Colonic mucosa (tissue), 4 donors: ENCODE data around the gene NATD1. TPM values are rescaled to one million over a fixed set of nuclear protein-coding genes. Genes with fewer than 3 reads are reported as not detected.

ENCODE experiments used
- DNase-seq: peaks from one replicate; pipeline ENCODE4 v3.0.0-alpha.2; 2020
- H3K27ac ChIP-seq: fragments of 200-600 bp; one replicate; pipeline ENCODE4 v1.8.0; 2021
- H3K27me3 ChIP-seq: fragments of 200-600 bp; one replicate; pipeline ENCODE4 v1.8.0; 2021
- H3K36me3 ChIP-seq: fragments of 200-600 bp; one replicate; pipeline ENCODE4 v1.8.0; 2021
- H3K4me1 ChIP-seq: fragments of 200-600 bp; one replicate; pipeline ENCODE4 v1.8.0; 2021; ENCODE audit warnings: mild to moderate bottlenecking
- H3K4me3 ChIP-seq: fragments of 200-600 bp; one replicate; pipeline ENCODE4 v1.8.0; 2021
- H3K9ac ChIP-seq, 2 donors: one replicate each; pipeline ENCODE4 v1.7.0; 2013; ENCODE audit warnings: control low read depth in 2 of 2, low read depth in 2 of 2, low read length in 2 of 2
- H3K9me3 ChIP-seq: fragments of 200-600 bp; one replicate; pipeline ENCODE4 v1.8.0; 2021
- intact Hi-C: fragments of 100-400 bp; cut with DNase I; formaldehyde crosslinking; loops from one replicate; pipeline ENCODE4 v1.14.1; 2022
- total RNA-seq, 2 donors: library from RNA; stranded (reverse); fragmentation: NEBNext Ultra II Directional in 1 of 2; extraction: Animal tissue kit (Norgen Biotek cat#: 25700) in 1 of 2; gene quantifications; one replicate each; pipeline ENCODE4 v1.2.1, GENCODE V29; 2021
- TF ChIP-seq, protein P1 (sequence below): fragments of 200-600 bp; IDR thresholded peaks from one replicate; pipeline ENCODE4 v1.8.0; 2022; ENCODE audit warnings: antibody characterized with exemption, mild to moderate bottlenecking
- donor health status: healthy.
- donor health status: DM: no; HTN: no; CAD: no.
- donor health status: DM: no; HTN: no; CAD: no.

Gene NATD1
- total RNA-seq, 2 donors from 2014 or later, result 1.8 to 5.2 TPM

DNA sequence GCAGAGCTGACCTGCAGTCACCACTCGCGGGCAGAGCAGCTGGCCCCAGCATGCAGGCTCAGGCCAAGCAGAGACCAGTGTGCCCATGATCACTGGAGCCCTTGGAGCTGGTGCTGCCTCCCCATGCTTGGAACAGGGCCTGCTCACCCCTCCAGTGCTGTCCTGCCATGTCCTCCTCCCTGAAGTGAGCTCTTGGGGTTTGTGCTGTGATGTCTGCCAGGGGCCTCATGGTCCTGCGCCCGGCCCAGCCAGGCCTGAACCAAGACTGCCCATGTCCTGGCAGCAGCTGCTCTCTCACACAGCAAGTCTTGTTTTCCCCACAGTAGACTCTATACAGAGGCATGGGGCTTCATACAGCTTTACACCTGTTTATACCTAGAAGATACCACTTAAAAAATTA lies 63.8 kb downstream of the NATD1 start:
- DNase-seq, result no peak
- no peaks in the 10 kb centered on the region for H3K36me3 ChIP-seq

More for the DNA sequence above, 63.8 kb downstream of the NATD1 start:
- H3K27me3 ChIP-seq, result no peaks in the 10 kb centered on the region
- no peaks in the 10 kb centered on the region for H3K4me1 ChIP-seq
- TF ChIP-seq, protein P1, sequence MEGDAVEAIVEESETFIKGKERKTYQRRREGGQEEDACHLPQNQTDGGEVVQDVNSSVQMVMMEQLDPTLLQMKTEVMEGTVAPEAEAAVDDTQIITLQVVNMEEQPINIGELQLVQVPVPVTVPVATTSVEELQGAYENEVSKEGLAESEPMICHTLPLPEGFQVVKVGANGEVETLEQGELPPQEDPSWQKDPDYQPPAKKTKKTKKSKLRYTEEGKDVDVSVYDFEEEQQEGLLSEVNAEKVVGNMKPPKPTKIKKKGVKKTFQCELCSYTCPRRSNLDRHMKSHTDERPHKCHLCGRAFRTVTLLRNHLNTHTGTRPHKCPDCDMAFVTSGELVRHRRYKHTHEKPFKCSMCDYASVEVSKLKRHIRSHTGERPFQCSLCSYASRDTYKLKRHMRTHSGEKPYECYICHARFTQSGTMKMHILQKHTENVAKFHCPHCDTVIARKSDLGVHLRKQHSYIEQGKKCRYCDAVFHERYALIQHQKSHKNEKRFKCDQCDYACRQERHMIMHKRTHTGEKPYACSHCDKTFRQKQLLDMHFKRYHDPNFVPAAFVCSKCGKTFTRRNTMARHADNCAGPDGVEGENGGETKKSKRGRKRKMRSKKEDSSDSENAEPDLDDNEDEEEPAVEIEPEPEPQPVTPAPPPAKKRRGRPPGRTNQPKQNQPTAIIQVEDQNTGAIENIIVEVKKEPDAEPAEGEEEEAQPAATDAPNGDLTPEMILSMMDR, result no peak
- no peak overlapping the region for H3K27ac ChIP-seq
- H3K4me3 ChIP-seq, result no peak overlapping the region
- H3K9ac ChIP-seq, result no peak overlapping the region
- no peaks in the 10 kb centered on the region for H3K9me3 ChIP-seq
- intact Hi-C loops, result loop anchor here (5.0 kb wide), 1 partner anchor 48 kb away; no protein-coding TSS in a partner anchor

Other genes with a start within 250 kb of the NATD1 start
- gene USP22, start 210.4 kb downstream of the NATD1 start, total RNA-seq, result 100 to 1,000 TPM; 174 to 190 TPM
- 10 to 100 TPM; 29.4 to 44.0 TPM for gene DHRS7B, start 126.4 kb downstream of the NATD1 start, total RNA-seq
- gene TMEM11, start 39.2 kb downstream of the NATD1 start, total RNA-seq, result 10 to 100 TPM; 28.6 to 44.8 TPM
- 10 to 100 TPM; 64.5 to 67.1 TPM for gene MAP2K3, start 31.3 kb upstream of the NATD1 start, total RNA-seq
- 1 to 10 TPM in 1 of 2 donors, under 1 TPM in 1; 0.82 to 2.2 TPM for gene KCNJ12, start 122.9 kb upstream of the NATD1 start, total RNA-seq